GM19467 (cell line): ENCODE results near the gene MOB1B.
"Not testable (repeated sequence)": the region's sequence is repeated elsewhere in the genome, so short reads cannot be mapped to it uniquely, and the experiment has no call there.

ENCODE experiments used
- ATAC-seq: cut with Tn5 transposase; IDR thresholded peaks from one replicate; pipeline ENCODE4 v1.9.1; 2021; ENCODE audit warnings: mild to moderate bottlenecking, moderate library complexity; ENCODE audit not compliant: unreplicated experiment

Gene MOB1B

GRCh38 chr4:70901984-70902576 lies at the start of gene MOB1B:
TSS of gene MOB1B (plus strand) at chr4:70902369. CDS start at chr4:70902537, 168 bp downstream.
- peak; percentile 84 for ATAC-seq

- no peak for ATAC-seq
Observed at GRCh38 chr4:70855464-70855863, 46.7 kb upstream of the MOB1B start.

- ATAC-seq = no peak
Observed at GRCh38 chr4:70858454-70858853, 43.7 kb upstream of the MOB1B start.

GRCh38 chr4:70859066-70859465 lies 43.1 kb upstream of the MOB1B start:
- ATAC-seq = no peak

- ATAC-seq = peak; percentile 63
Observed at GRCh38 chr4:70863099-70863790, 38.9 kb upstream of the MOB1B start.

- ATAC-seq = no peak
Observed at GRCh38 chr4:70868778-70869177, 33.4 kb upstream of the MOB1B start.

GRCh38 chr4:70873216-70873615 lies 29.0 kb upstream of the MOB1B start:
- no peak for ATAC-seq

- peak; percentile 54 for ATAC-seq
Observed at GRCh38 chr4:70874268-70875156, 27.7 kb upstream of the MOB1B start.

- no peak for ATAC-seq
Observed at GRCh38 chr4:70877556-70877955, 24.6 kb upstream of the MOB1B start.

GRCh38 chr4:70880739-70881138 lies 21.4 kb upstream of the MOB1B start:
- no peak for ATAC-seq

GRCh38 chr4:70885174-70885573 lies 17.0 kb upstream of the MOB1B start:
- ATAC-seq = no peak

GRCh38 chr4:70892086-70892769 lies 9.9 kb upstream of the MOB1B start:
- no peak for ATAC-seq

GRCh38 chr4:70893790-70894189 lies 8.4 kb upstream of the MOB1B start:
- no peak for ATAC-seq

- no peak for ATAC-seq
Observed at GRCh38 chr4:70895405-70895804, 6.8 kb upstream of the MOB1B start.

GRCh38 chr4:70895811-70896491 lies 6.2 kb upstream of the MOB1B start:
- no peak for ATAC-seq

GRCh38 chr4:70898581-70898980 lies 3.6 kb upstream of the MOB1B start:
- not testable (repeated sequence) for ATAC-seq

GRCh38 chr4:70901607-70901983 lies 574 bp upstream of the MOB1B start:
- no peak for ATAC-seq

- ATAC-seq = peak; percentile 44
Observed at GRCh38 chr4:70902577-70903290, 565 bp downstream of the MOB1B start.

- no peak for ATAC-seq
Observed at GRCh38 chr4:70903291-70903603, 1.1 kb downstream of the MOB1B start.

GRCh38 chr4:70908993-70909556 lies 6.9 kb downstream of the MOB1B start:
- peak; percentile 46 for ATAC-seq
